ENCODE results near the gene RIMS4. TPM values are rescaled to one million over a fixed set of nuclear protein-coding genes. Genes with fewer than 3 reads are reported as not detected.

The RIMS4 gene
- total and polyA plus RNA-seq, 9 of the 15 experiments (the other 6 are each of a cell fraction or from before 2014, with no cell fraction given): 0.04 TPM; not detected in 8

DNA sequence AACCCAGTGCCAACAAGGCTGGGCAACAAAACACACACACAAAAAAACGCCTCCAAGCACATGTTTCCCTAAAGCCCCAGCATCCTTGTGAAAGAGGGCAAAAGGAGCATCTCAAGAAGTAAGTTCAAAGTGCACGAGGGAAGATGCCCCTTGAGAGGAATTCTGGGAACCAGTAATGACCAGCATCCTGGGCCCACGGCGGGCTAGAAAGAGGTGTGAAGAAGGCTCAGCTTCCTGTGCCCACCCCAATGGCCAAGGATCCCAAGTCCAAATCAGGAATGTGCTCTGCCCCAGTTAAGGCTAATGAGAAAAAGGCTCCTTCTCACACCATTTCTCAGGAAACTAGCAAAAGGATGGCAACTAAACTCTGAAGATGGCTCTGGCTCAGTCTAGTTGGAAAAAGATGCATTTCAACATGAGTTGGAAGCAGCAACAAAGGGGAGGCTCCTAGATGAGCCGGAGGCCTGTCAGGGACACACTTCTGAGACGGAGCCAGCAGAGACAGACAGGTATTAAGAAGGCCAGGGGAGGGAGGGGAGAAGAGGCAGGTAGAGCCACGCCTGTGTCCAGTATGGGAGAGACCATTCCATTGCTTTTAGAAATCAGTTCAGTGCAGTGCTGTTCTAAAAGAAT lies 3.2 kb downstream of the RIMS4 start:
- H3K4me2 ChIP-seq (ENCODE audit: insufficient read depth, low read length): no peak overlapping the region
- H3K27me3 ChIP-seq (ENCODE audit: control insufficient read depth in 2 of 2, insufficient read depth in 2 of 2, low read length in 2 of 2): peaks cover 8 to 36% of the 10 kb centered on the region in 2 experiments; a peak in 4 of 5 replicates
- H3K36me3 ChIP-seq (ENCODE audit: control insufficient read depth, insufficient read depth, low read length): no peaks in the 10 kb centered on the region
- ATAC-seq: no peak
- no TSS peak for BruUV-seq (replicated peaks)
- H3K9me3 ChIP-seq (replicated peaks; ENCODE audit: control insufficient read depth, insufficient read depth, low read depth, low read length): peaks cover 4% of the 10 kb centered on the region; the same call in 1 of the 2 replicates
- no peak for DNase-seq (ENCODE audit: extremely low read depth in 1 of 4, low spot score in 3 of 4)
- no peak for FAIRE-seq
- H3K4me3 ChIP-seq: no peak overlapping the region
- ChIA-PET POLR2A (no interaction called here), CTCF (ENCODE audit: low intra/inter-chr PET ratio) (interaction anchor here (0.6 kb wide), 1 partner anchor 15 kb away, joined by 3 read pairs; no protein-coding TSS in a partner anchor)
- 0% methylated on average over 7 of the region's 7 CpGs for WGBS (ENCODE audit: insufficient coverage, low coverage, missing lambda C conversion rate)
- intact Hi-C loops (cut with micrococcal nuclease): no loop called here
- no peaks in the 10 kb centered on the region; the same call in 1 of the 2 replicates for H4K20me1 ChIP-seq (replicated peaks; ENCODE audit: control insufficient read depth, insufficient read depth, low read length)
- H2AFZ ChIP-seq (ENCODE audit: low read depth, low read length): no peak overlapping the region
- in situ Hi-C loops (cut with MboI): no loop called here
- no peaks in the 10 kb centered on the region for H3K9me1 ChIP-seq (ENCODE audit: control insufficient read depth, insufficient read depth, low read length)
- no peaks in the 10 kb centered on the region for H3K4me1 ChIP-seq (replicated peaks in 1 of 2; ENCODE audit: control insufficient read depth in 2 of 2, insufficient read depth in 2 of 2, low read length in 2 of 2)
- H3K9ac ChIP-seq (ENCODE audit: insufficient read depth in 1 of 2, low read depth in 2 of 2, low read length in 2 of 2): no peak overlapping the region
- no peak overlapping the region for H3K27ac ChIP-seq (ENCODE audit: extremely low read depth, low read depth, low read length)
- no peaks in the 10 kb centered on the region for H3K79me2 ChIP-seq (ENCODE audit: control insufficient read depth, insufficient read depth, low read length)
- no peak for TF ChIP-seq GABPA (tag; conservative IDR thresholded peaks at IDR 0.05; ENCODE audit: low read depth)
- TF ChIP-seq ZNF274 (IDR thresholded peaks at IDR 0.05; ENCODE audit: borderline replicate concordance, low read depth, low read length): no peak
- no peak for TF ChIP-seq HDAC6 (IDR thresholded peaks at IDR 0.05; ENCODE audit: low read depth, low read length)
- no peak for TF ChIP-seq HDAC3 (IDR thresholded peaks at IDR 0.05; ENCODE audit: borderline replicate concordance, partially characterized antibody)
- TF ChIP-seq, protein P1, sequence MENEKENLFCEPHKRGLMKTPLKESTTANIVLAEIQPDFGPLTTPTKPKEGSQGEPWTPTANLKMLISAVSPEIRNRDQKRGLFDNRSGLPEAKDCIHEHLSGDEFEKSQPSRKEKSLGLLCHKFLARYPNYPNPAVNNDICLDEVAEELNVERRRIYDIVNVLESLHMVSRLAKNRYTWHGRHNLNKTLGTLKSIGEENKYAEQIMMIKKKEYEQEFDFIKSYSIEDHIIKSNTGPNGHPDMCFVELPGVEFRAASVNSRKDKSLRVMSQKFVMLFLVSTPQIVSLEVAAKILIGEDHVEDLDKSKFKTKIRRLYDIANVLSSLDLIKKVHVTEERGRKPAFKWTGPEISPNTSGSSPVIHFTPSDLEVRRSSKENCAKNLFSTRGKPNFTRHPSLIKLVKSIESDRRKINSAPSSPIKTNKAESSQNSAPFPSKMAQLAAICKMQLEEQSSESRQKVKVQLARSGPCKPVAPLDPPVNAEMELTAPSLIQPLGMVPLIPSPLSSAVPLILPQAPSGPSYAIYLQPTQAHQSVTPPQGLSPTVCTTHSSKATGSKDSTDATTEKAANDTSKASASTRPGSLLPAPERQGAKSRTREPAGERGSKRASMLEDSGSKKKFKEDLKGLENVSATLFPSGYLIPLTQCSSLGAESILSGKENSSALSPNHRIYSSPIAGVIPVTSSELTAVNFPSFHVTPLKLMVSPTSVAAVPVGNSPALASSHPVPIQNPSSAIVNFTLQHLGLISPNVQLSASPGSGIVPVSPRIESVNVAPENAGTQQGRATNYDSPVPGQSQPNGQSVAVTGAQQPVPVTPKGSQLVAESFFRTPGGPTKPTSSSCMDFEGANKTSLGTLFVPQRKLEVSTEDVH (IDR thresholded peaks at IDR 0.05; ENCODE audit: low read depth, partially characterized antibody): no peak
- no peak for TF ChIP-seq MTA3 (IDR thresholded peaks at IDR 0.05; ENCODE audit: borderline replicate concordance)
- TF ChIP-seq, protein P2, sequence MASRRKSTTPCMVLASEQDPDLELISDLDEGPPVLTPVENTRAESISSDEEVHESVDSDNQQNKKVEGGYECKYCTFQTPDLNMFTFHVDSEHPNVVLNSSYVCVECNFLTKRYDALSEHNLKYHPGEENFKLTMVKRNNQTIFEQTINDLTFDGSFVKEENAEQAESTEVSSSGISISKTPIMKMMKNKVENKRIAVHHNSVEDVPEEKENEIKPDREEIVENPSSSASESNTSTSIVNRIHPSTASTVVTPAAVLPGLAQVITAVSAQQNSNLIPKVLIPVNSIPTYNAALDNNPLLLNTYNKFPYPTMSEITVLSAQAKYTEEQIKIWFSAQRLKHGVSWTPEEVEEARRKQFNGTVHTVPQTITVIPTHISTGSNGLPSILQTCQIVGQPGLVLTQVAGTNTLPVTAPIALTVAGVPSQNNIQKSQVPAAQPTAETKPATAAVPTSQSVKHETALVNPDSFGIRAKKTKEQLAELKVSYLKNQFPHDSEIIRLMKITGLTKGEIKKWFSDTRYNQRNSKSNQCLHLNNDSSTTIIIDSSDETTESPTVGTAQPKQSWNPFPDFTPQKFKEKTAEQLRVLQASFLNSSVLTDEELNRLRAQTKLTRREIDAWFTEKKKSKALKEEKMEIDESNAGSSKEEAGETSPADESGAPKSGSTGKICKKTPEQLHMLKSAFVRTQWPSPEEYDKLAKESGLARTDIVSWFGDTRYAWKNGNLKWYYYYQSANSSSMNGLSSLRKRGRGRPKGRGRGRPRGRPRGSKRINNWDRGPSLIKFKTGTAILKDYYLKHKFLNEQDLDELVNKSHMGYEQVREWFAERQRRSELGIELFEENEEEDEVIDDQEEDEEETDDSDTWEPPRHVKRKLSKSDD (conservative IDR thresholded peaks at IDR 0.05; ENCODE audit: low read length): no peak
- no peak for TF ChIP-seq ZNF431 (CRISPR knock-in tag; IDR thresholded peaks at IDR 0.05)
- no peak for TF ChIP-seq ZNF239 (CRISPR knock-in tag; IDR thresholded peaks at IDR 0.05)
- TF ChIP-seq, protein P3, sequence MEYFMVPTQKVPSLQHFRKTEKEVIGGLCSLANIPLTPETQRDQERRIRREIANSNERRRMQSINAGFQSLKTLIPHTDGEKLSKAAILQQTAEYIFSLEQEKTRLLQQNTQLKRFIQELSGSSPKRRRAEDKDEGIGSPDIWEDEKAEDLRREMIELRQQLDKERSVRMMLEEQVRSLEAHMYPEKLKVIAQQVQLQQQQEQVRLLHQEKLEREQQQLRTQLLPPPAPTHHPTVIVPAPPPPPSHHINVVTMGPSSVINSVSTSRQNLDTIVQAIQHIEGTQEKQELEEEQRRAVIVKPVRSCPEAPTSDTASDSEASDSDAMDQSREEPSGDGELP (CRISPR knock-in tag; IDR thresholded peaks at IDR 0.05; ENCODE audit: borderline replicate concordance): no peak
- TF ChIP-seq, protein P4, sequence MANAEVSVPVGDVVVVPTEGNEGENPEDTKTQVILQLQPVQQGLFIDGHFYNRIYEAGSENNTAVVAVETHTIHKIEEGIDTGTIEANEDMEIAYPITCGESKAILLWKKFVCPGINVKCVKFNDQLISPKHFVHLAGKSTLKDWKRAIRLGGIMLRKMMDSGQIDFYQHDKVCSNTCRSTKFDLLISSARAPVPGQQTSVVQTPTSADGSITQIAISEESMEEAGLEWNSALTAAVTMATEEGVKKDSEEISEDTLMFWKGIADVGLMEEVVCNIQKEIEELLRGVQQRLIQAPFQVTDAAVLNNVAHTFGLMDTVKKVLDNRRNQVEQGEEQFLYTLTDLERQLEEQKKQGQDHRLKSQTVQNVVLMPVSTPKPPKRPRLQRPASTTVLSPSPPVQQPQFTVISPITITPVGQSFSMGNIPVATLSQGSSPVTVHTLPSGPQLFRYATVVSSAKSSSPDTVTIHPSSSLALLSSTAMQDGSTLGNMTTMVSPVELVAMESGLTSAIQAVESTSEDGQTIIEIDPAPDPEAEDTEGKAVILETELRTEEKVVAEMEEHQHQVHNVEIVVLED (CRISPR knock-in tag; IDR thresholded peaks at IDR 0.05): no peak
